Measurements from ENCODE around the gene MED27. TPM values are rescaled to one million over a fixed set of nuclear protein-coding genes. Genes with fewer than 3 reads are reported as not detected.

MED27 gene
- total and polyA plus RNA-seq, 2 donors (not counting 1 experiment from before 2014, with no cell fraction given) = 13.4 to 44.7 TPM

DNA sequence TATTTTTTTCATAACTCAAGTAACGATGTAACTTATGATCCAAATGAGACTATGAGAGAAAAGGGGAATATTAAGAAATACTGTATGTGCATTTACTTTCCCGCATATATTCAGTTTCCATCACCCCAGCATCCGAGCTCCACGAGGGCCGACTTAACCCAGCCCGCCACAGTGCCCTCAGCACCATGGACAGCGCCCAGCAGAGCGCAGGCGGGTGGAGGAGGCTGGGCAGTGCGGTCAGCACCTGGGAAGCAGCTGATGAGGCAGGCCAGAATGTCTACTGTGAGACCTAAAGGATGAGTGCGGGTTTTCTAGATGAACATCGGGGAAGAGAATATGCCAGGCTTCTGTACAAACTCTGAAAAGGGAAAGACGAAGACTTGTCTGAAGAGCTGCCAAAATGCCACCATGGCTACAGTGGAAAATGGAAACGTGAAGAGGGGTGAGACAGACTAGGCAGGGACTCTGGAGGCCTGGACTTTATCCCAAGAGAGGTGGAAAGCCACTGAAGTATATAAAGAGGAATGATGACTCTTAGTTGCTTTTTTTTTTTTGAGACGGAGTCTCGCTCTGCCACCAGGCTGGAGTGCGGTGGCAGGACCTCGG is 34.5 kb upstream of the MED27 start:
- H2AFZ ChIP-seq (ENCODE audit: low read length) = no peak overlapping the region
- peak; percentile 57 to 59 for DNase-seq (ENCODE audit: low read depth in 2 of 2)
- no peak overlapping the region for H3K9ac ChIP-seq (ENCODE audit: insufficient read depth, low read length)
- no peak overlapping the region for H3K4me3 ChIP-seq (replicated peaks in 1 of 4; ENCODE audit: control extremely low read depth in 1 of 4, insufficient read depth in 1 of 4, low read depth in 3 of 4, low read length in 4 of 4)
- peaks cover 2% of the 10 kb centered on the region for H3K27me3 ChIP-seq (ENCODE audit: control insufficient read depth, insufficient read depth, low read length)
- no peaks in the 10 kb centered on the region for H3K9me3 ChIP-seq (ENCODE audit: control insufficient read depth, insufficient read depth, low read depth, low read length)
- no peaks in the 10 kb centered on the region for H3K79me2 ChIP-seq (ENCODE audit: control insufficient read depth, insufficient read depth, low read length)
- no peaks in the 10 kb centered on the region for H3K36me3 ChIP-seq (ENCODE audit: control insufficient read depth, insufficient read depth, low read length)
- no peak for TF ChIP-seq EZH2 (IDR thresholded peaks at IDR 0.05; ENCODE audit: low read length, missing control alignments)
- TF ChIP-seq, protein P1, sequence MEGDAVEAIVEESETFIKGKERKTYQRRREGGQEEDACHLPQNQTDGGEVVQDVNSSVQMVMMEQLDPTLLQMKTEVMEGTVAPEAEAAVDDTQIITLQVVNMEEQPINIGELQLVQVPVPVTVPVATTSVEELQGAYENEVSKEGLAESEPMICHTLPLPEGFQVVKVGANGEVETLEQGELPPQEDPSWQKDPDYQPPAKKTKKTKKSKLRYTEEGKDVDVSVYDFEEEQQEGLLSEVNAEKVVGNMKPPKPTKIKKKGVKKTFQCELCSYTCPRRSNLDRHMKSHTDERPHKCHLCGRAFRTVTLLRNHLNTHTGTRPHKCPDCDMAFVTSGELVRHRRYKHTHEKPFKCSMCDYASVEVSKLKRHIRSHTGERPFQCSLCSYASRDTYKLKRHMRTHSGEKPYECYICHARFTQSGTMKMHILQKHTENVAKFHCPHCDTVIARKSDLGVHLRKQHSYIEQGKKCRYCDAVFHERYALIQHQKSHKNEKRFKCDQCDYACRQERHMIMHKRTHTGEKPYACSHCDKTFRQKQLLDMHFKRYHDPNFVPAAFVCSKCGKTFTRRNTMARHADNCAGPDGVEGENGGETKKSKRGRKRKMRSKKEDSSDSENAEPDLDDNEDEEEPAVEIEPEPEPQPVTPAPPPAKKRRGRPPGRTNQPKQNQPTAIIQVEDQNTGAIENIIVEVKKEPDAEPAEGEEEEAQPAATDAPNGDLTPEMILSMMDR (conservative IDR thresholded peaks at IDR 0.05 in 1 of 2, IDR thresholded peaks at IDR 0.05 in 1 of 2; ENCODE audit: low read depth in 1 of 2, low read length in 2 of 2) = no peak
- no peaks in the 10 kb centered on the region for H3K4me1 ChIP-seq (ENCODE audit: control insufficient read depth, extremely low read depth, insufficient read depth, low read length)
- H3K27ac ChIP-seq (ENCODE audit: insufficient read depth, low read length) = no peak overlapping the region
- no peak overlapping the region for H3K4me2 ChIP-seq (ENCODE audit: extremely low read depth, insufficient read depth, low read length)
- no peaks in the 10 kb centered on the region for H4K20me1 ChIP-seq (ENCODE audit: control insufficient read depth, extremely low read depth, insufficient read depth, low read length)

DNA sequence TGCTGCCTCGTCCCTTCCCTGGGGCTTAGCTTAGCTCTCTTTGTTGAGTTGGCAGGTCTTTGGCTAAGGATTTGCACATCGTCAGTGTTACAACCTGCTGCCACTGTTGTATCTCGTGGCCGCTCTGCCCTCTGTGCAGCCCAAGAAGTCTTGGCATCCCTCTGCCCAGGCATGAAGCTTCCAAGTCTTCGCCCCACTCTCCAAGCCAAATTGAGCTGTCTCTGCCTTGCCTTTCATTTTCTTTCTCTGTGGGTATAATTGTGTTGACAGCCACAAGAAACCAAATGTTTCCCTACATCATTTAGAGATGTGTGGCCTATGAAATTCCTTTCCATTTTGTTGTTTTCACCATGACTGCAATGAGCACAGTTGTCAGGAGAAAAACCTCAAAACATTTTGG is 29.6 kb upstream of the MED27 start:
- H3K79me2 ChIP-seq (ENCODE audit: control insufficient read depth, insufficient read depth, low read length) = no peaks in the 10 kb centered on the region
- H3K4me3 ChIP-seq (replicated peaks in 1 of 4; ENCODE audit: control extremely low read depth in 1 of 4, insufficient read depth in 1 of 4, low read depth in 3 of 4, low read length in 4 of 4) = no peak overlapping the region
- H3K27me3 ChIP-seq (ENCODE audit: control insufficient read depth, insufficient read depth, low read length) = peaks cover 5% of the 10 kb centered on the region
- H2AFZ ChIP-seq (ENCODE audit: low read length) = no peak overlapping the region
- H3K4me2 ChIP-seq (ENCODE audit: extremely low read depth, insufficient read depth, low read length) = no peak overlapping the region
- H4K20me1 ChIP-seq (ENCODE audit: control insufficient read depth, extremely low read depth, insufficient read depth, low read length) = no peaks in the 10 kb centered on the region
- H3K9ac ChIP-seq (ENCODE audit: insufficient read depth, low read length) = no peak overlapping the region
- no peaks in the 10 kb centered on the region for H3K9me3 ChIP-seq (ENCODE audit: control insufficient read depth, insufficient read depth, low read depth, low read length)
- DNase-seq (ENCODE audit: low read depth in 2 of 2) = no peak
- H3K27ac ChIP-seq (ENCODE audit: insufficient read depth, low read length) = no peak overlapping the region
- TF ChIP-seq, protein P1 (conservative IDR thresholded peaks at IDR 0.05 in 1 of 2, IDR thresholded peaks at IDR 0.05 in 1 of 2; ENCODE audit: low read depth in 1 of 2, low read length in 2 of 2) = no peak
- TF ChIP-seq EZH2 (IDR thresholded peaks at IDR 0.05; ENCODE audit: low read length, missing control alignments) = no peak
- H3K4me1 ChIP-seq (ENCODE audit: control insufficient read depth, extremely low read depth, insufficient read depth, low read length) = no peaks in the 10 kb centered on the region
- H3K36me3 ChIP-seq (ENCODE audit: control insufficient read depth, insufficient read depth, low read length) = no peaks in the 10 kb centered on the region

DNA sequence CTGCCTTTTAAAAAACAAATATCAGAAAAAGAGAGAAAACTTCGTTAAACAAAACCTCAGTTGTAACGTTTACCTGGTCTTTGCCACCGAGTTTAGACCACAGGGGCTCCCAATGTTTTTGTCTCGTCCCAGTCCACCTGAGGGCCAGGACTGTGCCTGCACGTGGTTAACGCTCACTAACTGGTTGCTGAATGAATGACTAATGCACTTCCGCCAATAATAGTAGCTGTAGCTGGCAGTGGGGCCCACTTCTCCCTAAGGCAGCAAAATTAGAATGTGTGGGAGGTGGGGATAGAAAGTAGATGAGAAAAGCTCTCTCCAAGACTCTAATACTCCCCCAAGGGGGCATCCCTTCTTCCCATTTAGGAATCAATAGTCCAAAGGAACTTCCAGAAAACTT is 29.1 kb upstream of the MED27 start:
- Histone ChIP-seq H3K4me1 (ENCODE audit: control insufficient read depth, extremely low read depth, insufficient read depth, low read length) (no peaks in the 10 kb centered on the region), H4K20me1 (ENCODE audit: control insufficient read depth, extremely low read depth, insufficient read depth, low read length) (no peaks in the 10 kb centered on the region), H3K4me2 (ENCODE audit: extremely low read depth, insufficient read depth, low read length) (no peak overlapping the region), H3K9me3 (ENCODE audit: control insufficient read depth, insufficient read depth, low read depth, low read length) (no peaks in the 10 kb centered on the region), H3K79me2 (ENCODE audit: control insufficient read depth, insufficient read depth, low read length) (no peaks in the 10 kb centered on the region), H3K27ac (ENCODE audit: insufficient read depth, low read length) (no peak overlapping the region), H3K27me3 (ENCODE audit: control insufficient read depth, insufficient read depth, low read length) (peaks cover 8% of the 10 kb centered on the region), H3K4me3 (replicated peaks in 1 of 4; ENCODE audit: control extremely low read depth in 1 of 4, insufficient read depth in 1 of 4, low read depth in 3 of 4, low read length in 4 of 4) (no peak overlapping the region), H3K9ac (ENCODE audit: insufficient read depth, low read length) (no peak overlapping the region), H3K36me3 (ENCODE audit: control insufficient read depth, insufficient read depth, low read length) (no peaks in the 10 kb centered on the region), H2AFZ (ENCODE audit: low read length) (no peak overlapping the region)
- peak in 1 of 2 donors; percentile 20 for DNase-seq (ENCODE audit: low read depth in 2 of 2)
- TF ChIP-seq EZH2 (IDR thresholded peaks at IDR 0.05; ENCODE audit: low read length, missing control alignments) = no peak
- TF ChIP-seq, protein P1 (conservative IDR thresholded peaks at IDR 0.05 in 1 of 2, IDR thresholded peaks at IDR 0.05 in 1 of 2; ENCODE audit: low read depth in 1 of 2, low read length in 2 of 2) = no peak
